Epithelial cell of esophagus (primary cell): ENCODE measurements around the gene CISD1.

Source experiments
- DNase-seq: peaks from one replicate; pipeline ENCODE4 v3.0.0; 2010; ENCODE audit warnings: low read depth
- H3K4me3 ChIP-seq: 2 replicates; pipeline ENCODE4 v1.5.1; 2011; ENCODE audit warnings: mild to moderate bottlenecking, low read length, control low read depth
- CTCF ChIP-seq: IDR thresholded peaks from 2 replicates; pipeline ENCODE4 v1.5.1; 2011; ENCODE audit warnings: low read depth, mild to moderate bottlenecking, low read length, control low read depth, inconsistent platforms; ENCODE audit not compliant: insufficient read depth; ENCODE audit errors: missing control alignments

CISD1 gene

DNA sequence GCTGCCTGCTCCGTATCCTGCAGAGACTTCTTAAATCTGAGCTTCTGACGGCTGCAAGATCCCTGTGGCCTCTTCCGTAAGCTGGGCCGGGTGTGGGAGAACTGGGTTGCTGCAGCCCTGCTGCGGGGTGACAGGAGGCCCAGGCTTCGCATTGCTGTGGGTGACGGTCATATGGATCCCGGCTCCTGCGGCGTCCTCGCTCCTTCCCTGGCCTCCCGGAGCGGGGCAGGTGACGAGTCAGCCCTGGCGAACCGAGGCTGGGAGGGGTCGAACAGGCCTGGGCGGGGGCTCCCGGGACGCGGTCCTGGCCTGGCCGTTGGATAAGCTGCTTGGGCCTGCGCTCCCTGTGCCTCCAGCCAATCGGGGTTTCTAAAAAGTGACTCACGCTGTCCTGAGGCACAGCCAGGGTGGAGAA lies 58.0 kb downstream of the CISD1 start:
- peak; percentile 68 for DNase-seq
- no peak for TF ChIP-seq CTCF
- no peak overlapping the region for H3K4me3 ChIP-seq

DNA sequence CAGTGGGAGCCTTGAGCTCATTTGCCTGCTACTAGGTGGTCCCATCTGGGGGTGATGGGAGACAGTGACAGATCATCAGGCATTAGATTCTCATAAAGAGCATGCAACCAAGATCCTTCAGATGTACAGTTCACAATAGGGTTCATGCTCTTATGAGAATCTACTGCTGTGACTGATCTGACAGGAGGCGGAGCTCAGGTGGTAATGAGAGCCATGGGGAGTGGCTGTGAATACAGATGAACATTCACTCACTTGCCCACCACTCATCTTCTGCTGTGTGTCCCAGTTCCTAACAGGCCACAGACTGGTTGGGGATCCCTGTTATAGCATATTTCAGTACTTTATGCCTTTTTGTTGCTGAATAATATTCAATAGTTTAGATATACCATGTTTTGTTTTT lies 59.3 kb downstream of the CISD1 start:
- no peak overlapping the region for H3K4me3 ChIP-seq
- no peak for TF ChIP-seq CTCF
- DNase-seq, result no peak

DNA sequence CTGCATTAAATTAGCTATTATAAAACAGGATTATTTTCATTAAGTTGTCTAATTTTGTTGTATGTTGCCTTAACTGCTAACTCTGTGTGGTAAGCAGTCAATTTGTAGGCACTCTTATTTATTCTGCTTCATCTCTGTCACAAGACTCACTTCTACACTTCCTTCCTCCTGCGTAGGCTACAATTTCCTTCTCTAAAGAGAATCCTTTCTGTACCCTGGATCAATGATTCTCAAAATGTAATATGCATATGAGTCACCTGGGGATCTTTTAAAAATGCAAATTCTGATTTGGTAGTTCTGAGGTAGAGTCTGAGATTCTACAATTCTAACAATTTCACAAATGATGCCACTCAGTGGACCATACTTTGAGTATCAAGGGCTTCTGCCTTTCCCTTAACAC lies 61.5 kb downstream of the CISD1 start:
- TF ChIP-seq CTCF, result no peak
- no peak for DNase-seq

DNA sequence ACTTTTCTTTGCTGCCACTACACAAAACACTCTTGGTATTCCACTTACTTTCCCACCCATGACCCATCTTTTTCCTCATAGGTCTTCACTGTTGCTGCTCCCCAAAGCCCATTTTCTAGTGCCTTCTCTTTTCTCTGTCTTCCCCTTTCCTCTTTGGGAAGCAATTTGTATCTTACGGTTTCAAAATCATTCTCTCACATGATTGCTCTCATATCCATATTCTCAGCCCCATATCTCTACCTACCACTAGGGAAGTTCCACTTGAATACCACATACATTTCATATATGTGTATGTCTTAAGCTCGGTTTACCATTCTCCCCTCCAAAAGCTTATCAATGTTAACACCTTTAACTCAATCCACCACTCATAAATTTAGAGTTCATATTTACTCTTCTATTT lies 62.7 kb downstream of the CISD1 start:
- no peak for DNase-seq
- TF ChIP-seq CTCF, result no peak
- no peak overlapping the region for H3K4me3 ChIP-seq

More for the DNA sequence above, 61.5 kb downstream of the CISD1 start:
- H3K4me3 ChIP-seq, result no peak overlapping the region

GRCh38 chr10:58334817-58335305 lies 65.9 kb downstream of the CISD1 start, which contains the start of gene UBE2D1:
Gene UBE2D1 (plus strand): TSS chr10:58335006. CDS start chr10:58335202, 196 bp downstream.
- peak within 1 kb of the TSS; percentile 77 for H3K4me3 ChIP-seq
- no peak for TF ChIP-seq CTCF
- DNase-seq, result peak; percentile 87

GRCh38 chr10:58335306-58336005 lies 66.5 kb downstream of the CISD1 start:
- peak; percentile 87 for DNase-seq
- TF ChIP-seq CTCF, result no peak
- peak overlapping the region; percentile 77 for H3K4me3 ChIP-seq

- H3K4me3 ChIP-seq, result no peak overlapping the region
Measured at GRCh38 chr10:58336242-58336641, 67.3 kb downstream of the CISD1 start.

More at GRCh38 chr10:58336242-58336641, 67.3 kb downstream of the CISD1 start:
- DNase-seq, result no peak
- no peak for TF ChIP-seq CTCF
